Measurements from ENCODE around the gene CBX6.
"Not testable (repeated sequence)": the region's sequence is repeated elsewhere in the genome, so short reads cannot be mapped to it uniquely, and the experiment has no call there.

Gene CBX6

GRCh38 chr22:38861170-38861876 is 10.7 kb downstream of the CBX6 start:
- DNase-seq (ENCODE audit: low read depth in 2 of 2), result no peak

GRCh38 chr22:38860283-38861169 is 11.5 kb downstream of the CBX6 start:
- no peak for DNase-seq (ENCODE audit: low read depth in 2 of 2)

GRCh38 chr22:38859581-38860282 is 12.3 kb downstream of the CBX6 start:
- DNase-seq (ENCODE audit: low read depth in 2 of 2), result no peak

- no peak for DNase-seq (ENCODE audit: low read depth in 2 of 2)
Measured at GRCh38 chr22:38858492-38858891, 13.5 kb downstream of the CBX6 start.

GRCh38 chr22:38854476-38854875 is 17.5 kb downstream of the CBX6 start:
- DNase-seq (ENCODE audit: low read depth in 2 of 2), result not testable (repeated sequence)

GRCh38 chr22:38853883-38854282 is 18.1 kb downstream of the CBX6 start:
- DNase-seq (ENCODE audit: low read depth in 2 of 2), result not testable (repeated sequence)

- DNase-seq (ENCODE audit: low read depth in 2 of 2), result no peak
Measured at GRCh38 chr22:38853196-38853651, 18.8 kb downstream of the CBX6 start.

GRCh38 chr22:38852522-38852921 is 19.5 kb downstream of the CBX6 start:
- no peak for DNase-seq (ENCODE audit: low read depth in 2 of 2)

GRCh38 chr22:38850941-38851849 is 20.8 kb downstream of the CBX6 start:
- no peak for DNase-seq (ENCODE audit: low read depth in 2 of 2)

- DNase-seq (ENCODE audit: low read depth in 2 of 2), result no peak
Measured at GRCh38 chr22:38850399-38850798, 21.6 kb downstream of the CBX6 start.

- no peak for DNase-seq (ENCODE audit: low read depth in 2 of 2)
Measured at GRCh38 chr22:38849811-38850210, 22.2 kb downstream of the CBX6 start.

- no peak for DNase-seq (ENCODE audit: low read depth in 2 of 2)
Measured at GRCh38 chr22:38846412-38846811, 25.6 kb downstream of the CBX6 start.

- DNase-seq (ENCODE audit: low read depth in 2 of 2), result no peak
Measured at GRCh38 chr22:38845004-38845740, 26.8 kb downstream of the CBX6 start.

- no peak for DNase-seq (ENCODE audit: low read depth in 2 of 2)
Measured at GRCh38 chr22:38844315-38845003, 27.6 kb downstream of the CBX6 start.

GRCh38 chr22:38843657-38844314 is 28.2 kb downstream of the CBX6 start, which contains the start of gene NPTXR:
Gene NPTXR (minus strand): TSS chr22:38844028.
- DNase-seq (ENCODE audit: low read depth in 2 of 2), result no peak

- peak in 1 of 2 donors; percentile 14 for DNase-seq (ENCODE audit: low read depth in 2 of 2)
Measured at GRCh38 chr22:38843201-38843656, 28.8 kb downstream of the CBX6 start.

GRCh38 chr22:38842512-38843200 is 29.4 kb downstream of the CBX6 start:
- DNase-seq (ENCODE audit: low read depth in 2 of 2), result no peak

GRCh38 chr22:38841635-38842034 is 30.4 kb downstream of the CBX6 start:
- DNase-seq (ENCODE audit: low read depth in 2 of 2), result no peak

- no peak for DNase-seq (ENCODE audit: low read depth in 2 of 2)
Measured at GRCh38 chr22:38841211-38841610, 30.8 kb downstream of the CBX6 start.

Measured in stimulated activated CD4-positive, alpha-beta T cell treated with anti-CD3 and anti-CD28 coated beads, Interleukin-1b, Interleukin-23, amount 100 ng/mL, for 1 hour (primary cell).